HPDE6-E6E7 (cell line): Measurements from ENCODE around the gene IFI27L1.

Experiments
- DNase-seq: peaks from one replicate; pipeline ENCODE4 v3.0.0; 2011; ENCODE audit warnings: missing footprints; ENCODE audit errors: extremely low spot score

IFI27L1 gene

DNA sequence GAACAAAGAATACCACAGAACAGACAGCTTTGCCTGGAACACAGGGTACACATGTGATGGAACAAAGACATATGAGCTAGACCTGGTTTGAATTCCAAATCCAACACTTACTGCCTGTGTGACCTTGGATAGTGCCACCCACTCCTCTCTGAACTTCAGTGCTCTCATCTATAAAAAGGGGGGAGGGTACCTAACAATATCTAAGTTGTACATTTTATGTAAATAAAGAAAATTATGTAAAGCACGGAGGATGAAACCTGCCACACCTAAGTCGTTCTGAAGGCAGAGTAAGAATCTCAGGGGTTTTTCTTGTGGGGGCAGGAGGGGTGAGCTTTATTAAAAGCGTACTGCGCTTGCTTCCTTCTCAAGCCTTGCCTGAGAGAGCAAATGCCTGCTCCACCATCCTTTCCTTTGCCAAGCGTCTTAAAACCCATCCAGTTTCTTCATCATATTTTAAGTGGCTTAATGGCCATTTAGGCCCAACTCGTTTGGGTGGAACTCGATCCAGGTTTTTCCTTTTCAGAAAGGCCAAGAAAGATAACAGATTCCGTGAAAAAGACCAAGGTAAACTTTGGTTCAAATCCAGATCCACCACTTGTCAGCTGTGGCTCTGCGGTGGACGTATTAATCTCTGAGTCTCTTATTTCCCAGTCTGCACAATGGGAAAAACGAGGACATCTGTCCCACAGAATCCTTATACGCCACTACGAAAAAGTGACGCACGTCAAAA is 1.1 kb upstream of the IFI27L1 start:
- peak; percentile 49 for DNase-seq

DNA sequence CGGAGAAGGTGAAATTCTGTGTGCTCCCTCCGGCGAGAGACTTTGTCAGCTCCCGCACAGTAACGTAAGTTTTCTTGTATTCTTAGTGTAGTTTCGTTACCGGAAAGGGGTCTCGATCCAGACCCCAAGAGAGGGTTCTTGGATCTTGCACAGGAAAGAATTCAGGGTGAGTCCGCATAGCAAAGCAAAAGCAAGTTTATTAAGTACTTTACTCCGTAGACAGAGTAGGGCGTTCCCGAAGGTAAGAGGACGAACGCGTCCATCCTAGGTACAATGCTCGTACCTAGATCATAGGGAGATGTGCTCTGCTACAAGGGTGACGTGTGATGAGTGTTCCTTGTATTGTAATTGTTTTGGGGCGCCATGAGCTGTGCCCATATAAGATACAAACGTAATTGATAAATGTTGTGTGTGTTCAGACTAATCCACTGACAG is 293 bp downstream of the IFI27L1 start:
- peak; percentile 20 for DNase-seq

DNA sequence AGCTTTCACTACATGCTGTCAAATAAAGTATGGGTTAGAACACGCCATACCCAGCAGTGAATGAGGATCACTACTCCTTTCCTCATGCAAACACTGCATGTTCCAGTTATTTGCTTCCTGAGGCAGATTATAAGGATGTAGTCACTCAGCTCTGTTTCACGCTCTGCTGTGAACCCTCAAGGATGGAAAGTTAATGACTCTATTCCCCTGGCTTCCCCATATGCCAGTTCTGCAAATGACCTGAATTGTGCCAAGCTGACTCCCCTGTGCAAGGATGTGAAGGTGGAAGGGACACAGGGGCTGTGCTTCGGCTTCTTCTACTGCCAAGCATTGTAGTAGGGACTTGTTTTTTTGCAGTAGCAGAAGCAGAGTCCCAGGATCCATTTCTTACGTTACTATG is 6.8 kb downstream of the IFI27L1 start:
- DNase-seq, result no peak

DNA sequence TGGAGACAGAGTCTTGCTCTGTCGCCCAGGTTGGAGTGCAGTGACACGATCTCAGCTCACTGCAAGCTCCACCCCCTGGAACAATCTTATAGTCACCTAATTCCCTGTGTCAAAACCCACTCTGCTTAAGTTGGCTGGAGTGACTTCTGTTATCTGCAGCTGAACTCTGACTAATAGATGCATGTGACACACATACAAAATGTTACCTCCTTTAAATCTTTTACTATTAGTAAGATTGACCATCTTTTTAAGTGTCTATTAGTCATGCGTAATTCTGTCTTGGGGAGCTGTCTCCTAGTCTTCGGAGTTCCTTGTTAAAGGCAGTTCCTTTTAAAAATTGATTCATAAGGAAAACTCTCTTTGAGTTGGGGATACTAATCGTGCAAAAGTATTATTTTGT is 7.4 kb downstream of the IFI27L1 start:
- DNase-seq, result no peak

DNA sequence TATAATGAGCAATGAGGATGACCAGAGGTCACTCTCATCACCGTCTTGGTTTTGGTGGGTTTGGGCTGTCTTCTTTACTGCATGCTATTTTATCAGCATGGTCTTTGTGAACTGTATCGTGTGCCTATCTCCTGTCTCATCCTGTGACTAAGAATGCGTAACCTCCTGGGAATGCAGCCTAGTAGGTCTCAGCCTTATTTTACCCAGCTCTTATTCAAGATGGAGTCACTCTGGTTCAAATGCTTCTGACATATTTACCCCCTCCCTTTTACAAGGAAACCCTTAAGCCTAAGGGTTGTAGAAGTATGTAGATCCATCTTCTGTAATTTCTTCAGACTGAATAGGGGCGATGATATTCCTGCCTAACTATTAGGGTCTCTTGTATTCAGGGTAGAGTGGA is 8.4 kb downstream of the IFI27L1 start:
- no peak for DNase-seq

DNA sequence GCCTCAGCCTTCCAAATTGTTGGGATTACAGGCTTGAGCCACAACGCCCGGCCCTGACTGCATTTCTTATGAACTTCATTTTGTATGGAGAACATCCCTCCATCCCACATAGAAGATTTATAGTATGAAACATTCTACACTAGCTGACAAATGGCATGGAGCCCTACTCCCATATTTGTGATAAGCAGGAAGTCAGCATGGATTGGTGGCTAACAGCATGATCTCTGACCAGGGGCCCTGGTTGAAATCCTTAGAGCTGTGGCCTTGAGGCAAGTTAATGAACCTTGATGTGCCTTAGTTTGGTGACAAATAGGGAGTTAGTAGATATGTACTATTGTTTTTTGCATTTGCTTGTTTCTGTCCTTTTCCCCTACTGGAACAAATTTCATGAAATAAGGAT is 12.3 kb downstream of the IFI27L1 start:
- no peak for DNase-seq

DNA sequence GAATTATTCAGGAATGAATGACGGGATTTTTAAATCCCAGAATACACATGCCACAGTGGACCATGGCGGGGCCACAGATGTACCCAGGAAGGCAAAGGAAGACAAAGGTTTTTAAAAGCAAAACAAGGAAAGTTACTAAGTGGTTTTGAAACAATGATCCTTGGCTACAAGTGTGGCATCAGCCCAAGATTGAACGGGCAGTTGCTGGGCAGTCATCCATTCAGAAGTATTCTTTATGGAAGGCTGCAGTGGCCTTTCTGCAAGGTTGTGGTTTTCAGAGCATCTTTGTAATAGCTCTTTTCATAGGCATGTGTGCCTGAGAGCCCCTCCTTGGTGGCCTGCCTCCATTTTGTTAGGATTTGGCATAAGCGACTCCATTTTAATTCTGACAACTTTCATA is 16.0 kb downstream of the IFI27L1 start:
- no peak for DNase-seq

DNA sequence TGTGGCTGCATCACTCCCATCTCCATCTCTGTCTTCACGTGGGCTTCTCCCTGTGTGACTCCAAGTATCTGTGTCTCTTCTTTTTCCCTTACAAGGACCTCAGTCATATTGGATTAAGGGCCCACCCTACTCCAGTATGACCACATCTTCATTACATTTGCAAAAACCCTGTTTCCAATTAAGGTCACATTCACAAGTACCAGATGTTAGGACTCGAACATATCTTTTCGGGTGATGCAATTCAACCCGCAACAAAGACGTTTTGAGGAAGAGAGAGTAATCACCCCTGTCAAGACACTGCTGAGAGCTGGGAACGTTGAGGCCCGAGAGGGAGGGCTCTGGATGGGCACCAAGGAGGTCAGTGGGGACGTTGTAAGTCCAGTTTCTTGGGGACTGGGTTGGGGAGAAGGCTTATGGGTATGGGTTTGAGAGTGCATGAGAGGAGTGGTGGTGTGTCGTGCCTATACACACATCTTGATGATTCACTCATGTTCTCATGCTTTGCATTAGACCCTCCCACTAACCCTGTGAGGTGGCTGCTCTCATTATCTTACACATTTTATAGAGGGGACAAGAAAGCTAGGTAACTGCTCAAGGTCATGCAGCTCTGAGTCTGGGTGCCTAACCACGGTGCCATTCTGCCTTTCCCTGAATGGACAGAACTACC is 17.3 kb downstream of the IFI27L1 start:
- no peak for DNase-seq

DNA sequence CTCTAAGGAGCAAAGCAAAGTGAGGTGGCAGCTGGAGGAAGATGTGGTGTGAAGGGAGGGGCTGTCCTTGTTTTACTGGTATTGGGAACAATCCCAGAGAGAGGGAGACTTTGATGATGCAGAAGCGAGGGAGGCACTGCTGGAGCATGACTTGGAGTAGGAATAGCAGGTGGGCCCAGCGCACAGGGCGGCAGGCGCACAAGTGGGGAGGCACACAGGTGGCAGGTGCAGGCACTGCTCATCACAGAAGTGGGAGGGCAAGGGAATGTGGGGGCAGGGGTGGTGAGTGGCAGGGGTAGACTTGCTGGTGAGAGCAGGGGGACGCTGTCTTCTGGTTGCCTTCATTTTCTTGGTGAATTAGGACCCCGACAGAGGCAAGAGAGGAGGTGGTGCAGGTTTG is 17.9 kb downstream of the IFI27L1 start:
- DNase-seq, result no peak

DNA sequence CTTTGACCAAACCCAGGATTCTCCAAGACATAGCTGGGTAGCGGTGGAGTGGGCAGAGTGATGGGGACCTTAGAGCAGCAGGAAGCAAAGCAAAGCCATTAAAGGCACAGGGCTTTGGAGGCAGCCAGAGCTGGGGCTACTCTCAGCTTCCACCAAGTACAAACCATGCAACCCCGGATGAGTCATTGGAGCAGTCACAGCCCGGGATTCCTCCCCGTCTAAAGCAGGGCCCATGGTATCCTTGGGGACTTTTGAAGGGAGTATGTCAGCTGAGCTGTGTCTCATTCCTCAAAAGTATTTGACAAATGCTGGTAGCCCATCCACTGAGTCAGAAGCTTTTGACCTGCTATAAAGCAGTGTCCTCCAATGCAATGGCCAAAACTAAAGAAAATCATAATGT is 19.7 kb downstream of the IFI27L1 start:
- DNase-seq, result no peak

DNA sequence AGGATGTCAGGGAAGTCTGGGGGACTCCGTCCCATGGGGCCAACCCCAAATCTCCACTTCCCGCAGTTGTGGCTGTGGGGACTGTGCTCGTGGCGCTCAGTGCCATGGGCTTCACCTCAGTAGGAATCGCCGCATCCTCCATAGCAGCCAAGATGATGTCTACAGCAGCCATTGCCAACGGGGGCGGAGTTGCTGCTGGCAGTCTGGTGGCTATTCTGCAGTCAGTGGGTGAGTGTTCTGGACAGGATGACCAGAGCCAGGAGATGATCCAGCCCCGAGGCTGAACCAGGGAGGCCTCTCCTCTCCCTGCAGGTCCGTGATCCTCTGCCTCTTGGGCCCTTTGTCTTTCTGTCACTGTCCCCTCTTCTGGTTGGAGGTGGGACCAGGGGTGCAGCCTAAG is 20.6 kb downstream of the IFI27L1 start:
- DNase-seq, result no peak

DNA sequence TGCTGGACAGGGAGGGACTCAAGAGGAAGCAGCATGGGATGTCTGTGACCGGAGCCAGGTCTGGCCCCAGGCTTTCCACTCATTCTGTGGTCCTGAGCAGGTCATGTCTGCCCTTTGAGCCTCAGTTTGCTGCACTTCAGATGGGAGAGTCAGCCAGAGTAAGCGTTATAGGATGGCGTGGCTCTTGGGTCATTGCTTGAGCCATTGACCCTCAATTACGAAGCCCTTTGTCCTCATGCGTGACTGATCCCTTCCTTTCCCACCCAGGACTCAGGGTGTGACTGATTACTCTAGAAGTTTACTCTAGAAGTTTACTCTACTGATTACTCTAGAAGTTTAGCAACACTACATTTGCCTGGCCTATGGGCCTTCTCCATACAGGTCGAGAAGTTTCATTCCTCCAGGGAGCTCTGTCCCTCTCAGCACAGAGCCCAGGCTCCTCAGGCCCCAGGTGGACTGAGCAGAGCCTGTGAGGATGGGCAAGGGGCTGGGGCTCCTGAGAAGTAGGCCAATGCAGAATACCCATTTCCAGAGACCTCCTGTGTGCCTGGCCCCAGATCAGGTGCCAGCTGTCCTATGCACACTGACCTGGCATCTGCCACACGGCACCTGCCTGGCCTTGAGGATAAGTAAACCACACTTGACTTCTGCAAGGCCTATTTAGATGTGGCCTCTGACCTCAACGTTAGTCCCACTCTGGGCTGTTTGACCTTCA is 21.8 kb downstream of the IFI27L1 start:
- DNase-seq, result no peak

DNA sequence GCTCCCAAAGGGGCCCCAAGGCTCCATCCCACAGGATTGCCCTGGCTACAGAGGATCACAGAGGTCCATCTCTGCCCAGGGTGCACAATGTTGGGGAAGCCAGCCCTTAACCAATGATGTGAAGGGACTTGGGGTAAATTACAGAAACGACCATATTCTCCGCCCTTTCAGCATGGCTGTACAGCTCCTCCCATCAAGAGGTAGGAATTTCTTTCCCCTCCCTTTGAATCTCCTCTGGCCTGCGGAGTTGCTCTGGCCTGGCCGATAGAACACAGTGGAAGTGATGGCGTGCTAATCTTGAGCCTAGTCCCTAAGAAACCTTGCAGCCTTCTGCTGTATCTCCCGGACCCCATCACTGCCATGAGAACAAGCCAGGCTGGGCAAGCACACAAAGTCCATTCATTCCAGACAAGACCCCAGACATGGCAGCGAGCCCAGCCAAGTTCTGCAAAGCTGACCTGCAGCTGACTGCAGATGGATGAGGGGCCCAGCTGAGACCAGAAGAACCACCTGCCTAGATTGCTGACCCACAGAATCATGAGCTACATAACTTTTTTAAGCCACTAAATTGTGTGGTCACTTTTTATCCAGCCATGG is 22.5 kb downstream of the IFI27L1 start:
- DNase-seq, result no peak

DNA sequence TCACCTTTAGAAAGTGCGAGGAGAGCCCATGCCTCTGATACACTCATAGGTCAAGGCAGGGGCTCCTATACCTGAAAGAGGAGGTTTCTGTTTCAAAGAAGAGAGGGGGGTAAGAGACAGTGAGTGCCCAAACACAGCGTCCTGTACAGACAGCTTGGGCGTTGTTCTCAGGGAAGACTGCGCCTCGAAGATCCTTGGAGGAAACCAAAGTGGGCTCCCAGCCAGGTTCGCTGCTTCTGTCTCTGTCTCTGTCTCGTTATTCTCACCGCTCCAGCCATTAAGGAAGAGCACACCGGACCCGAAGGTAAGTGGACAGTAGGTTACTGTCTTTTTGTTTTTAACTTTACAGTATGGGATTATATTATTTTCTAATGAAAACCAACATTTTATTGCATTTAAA is 23.6 kb downstream of the IFI27L1 start:
- no peak for DNase-seq

DNA sequence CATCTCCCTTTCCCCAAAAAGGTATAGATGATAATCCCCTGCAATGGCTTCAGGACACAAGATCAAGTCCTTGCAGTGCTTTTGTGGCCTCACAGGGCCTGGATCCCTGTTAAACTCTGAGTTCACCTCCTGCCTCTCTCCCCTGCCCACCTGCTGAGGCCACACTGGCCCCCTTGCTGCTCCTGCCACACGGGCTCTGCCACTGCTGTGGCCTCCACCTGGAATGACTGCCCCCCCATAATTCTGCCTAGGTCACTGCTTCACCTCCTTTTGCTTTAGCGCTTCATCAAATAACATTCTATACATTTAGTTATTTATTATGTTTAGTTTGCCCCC is 28.8 kb downstream of the IFI27L1 start:
- no peak for DNase-seq

DNA sequence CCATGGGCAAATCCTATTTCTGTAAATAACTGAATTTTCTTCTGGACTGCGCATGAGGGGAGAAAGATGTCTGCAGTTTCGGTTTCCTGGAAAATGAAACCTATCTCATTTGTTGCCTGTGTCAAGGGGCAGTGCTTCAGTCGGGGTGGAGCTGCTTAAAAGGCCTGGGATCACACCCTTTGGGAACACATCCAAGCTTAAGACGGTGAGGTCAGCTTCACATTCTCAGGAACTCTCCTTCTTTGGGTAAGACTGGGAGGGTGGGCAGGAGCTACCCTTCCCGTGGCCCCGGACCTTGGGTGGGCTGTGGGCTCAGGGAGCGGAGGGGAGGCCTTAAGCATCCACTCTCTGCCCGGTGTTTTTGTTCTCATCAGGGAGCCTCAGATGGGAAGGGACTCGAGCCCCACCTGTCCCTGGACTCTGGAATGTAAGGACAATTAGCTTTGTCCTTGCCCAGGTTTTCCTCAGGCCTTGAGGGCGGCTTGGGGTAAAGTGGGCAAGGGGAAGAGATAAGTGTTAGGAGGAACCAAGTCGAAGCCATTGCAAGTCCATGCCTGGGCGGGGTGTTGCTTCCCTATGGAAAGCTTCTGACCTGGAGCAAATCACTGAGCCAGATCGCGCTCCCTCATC is 29.6 kb downstream of the IFI27L1 start, which contains the start of gene IFI27:
TSS of gene IFI27 (plus strand) at position 185 of the 630 bp plus-strand sequence.
- peak; percentile 79 for DNase-seq

DNA sequence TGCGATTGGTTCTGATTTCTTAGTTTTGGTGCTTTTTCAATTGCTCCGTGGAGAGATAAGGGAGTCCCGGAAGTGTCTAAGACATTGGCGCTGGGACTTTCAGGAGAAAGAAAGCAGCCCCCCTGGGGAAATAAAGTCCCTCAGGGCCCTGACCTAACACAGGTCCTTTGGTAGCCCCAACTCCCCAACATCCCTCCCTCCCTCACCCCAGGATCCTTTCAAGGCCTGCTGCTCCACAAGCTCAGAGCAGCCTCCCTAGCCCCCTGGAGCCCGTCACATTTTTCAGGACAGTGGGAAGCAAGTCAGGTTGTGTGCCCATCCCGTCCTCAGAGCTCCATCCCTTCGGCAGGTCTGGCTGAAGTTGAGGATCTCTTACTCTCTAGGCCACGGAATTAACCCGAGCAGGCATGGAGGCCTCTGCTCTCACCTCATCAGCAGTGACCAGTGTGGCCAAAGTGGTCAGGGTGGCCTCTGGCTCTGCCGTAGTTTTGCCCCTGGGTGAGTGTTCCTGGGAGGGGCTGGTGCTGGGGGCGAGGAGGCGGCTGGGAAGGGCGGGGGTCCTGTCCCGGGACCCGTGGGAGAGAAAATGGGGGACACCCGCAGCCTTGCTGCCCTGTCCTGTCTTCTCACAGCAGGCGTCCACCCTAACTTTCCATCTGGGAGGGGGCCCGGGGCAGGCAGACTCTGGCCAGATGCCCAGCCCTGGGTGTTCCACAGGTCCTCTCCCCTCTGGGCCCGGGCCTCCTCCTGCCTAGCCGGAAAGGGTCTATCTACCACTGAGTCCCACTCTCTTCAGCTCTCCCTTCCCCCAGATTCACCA is 30.4 kb downstream of the IFI27L1 start:
- no peak for DNase-seq

DNA sequence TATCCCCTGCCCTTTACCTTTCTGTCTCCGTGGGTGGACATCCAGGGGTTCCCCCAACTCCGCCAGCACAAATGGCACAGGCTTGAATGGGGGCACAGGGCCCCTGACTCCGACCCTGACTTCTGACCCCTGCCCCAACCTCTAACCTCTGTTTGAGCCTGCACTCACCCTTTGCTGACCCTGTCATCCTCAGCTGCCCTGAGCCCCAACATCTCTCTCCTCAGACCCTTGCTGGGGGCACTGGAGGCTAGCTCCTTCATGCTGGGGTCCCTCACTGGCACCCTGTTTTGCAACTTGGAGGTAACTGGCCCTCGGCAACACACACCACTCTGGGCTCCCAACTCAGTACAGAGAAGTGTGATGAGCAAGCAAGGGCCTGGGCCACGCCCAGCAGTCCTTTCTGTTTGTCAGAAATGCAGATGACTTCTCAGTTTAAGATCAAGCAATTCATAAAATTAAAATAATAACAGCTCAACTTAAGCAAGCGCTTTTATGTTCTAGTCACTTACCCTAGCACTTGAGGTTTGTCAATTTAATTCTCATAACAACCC is 31.5 kb downstream of the IFI27L1 start:
- no peak for DNase-seq

DNA sequence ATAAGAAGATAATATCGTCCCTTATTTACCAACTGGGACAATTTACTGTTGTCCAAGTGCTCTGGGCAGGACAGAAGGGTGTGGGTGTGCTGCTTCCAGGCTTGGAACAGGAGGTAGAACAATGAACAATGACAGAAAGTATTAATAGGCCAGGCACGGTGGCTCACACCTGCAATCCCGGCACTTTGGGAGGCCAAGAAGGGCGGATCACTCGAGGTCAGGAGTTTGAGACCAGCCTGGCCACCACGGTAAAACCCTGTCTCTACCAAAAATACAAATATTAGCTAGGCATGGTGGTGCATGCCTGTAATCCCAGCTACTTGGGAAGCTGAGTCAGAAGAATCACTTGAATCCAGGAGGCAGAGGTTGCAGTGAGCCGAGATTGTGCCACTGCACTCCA is 32.0 kb downstream of the IFI27L1 start:
- DNase-seq, result no peak

DNA sequence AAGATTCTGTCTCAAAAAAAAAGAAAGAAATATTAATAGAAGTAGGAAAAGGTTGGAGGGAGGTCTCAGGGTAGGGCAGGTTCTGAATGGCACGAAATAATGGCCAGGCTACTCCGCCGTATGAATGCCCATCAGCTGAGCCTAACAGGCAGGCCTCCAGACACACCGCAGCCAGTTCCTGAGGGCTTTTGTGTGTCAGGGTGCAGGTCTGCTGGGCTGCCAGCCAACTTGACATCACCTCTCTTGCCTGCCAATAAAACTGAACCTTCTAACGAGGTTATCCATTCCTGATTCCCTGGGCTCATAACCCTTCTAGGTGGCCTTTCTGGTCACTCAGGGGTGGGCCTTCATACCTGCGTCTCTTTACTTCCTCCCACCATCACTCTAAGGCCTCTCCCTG is 32.4 kb downstream of the IFI27L1 start:
- DNase-seq, result no peak
